A549 treated with dexamethasone at 1 μM for 4 hours (cell line): ENCODE data around the gene GALNT17. TPM values are rescaled to one million over a fixed set of nuclear protein-coding genes. Genes with fewer than 3 reads are reported as not detected.

Experiments
- total RNA-seq: library from RNA; stranded (reverse); fragments of 200-300 nt; extraction: Qiagen RNA extraction; gene quantifications from 5 replicates; pipeline ENCODE4 v1.2.3, GENCODE V29; 2022

GALNT17 gene
- total RNA-seq: not detected in 5 replicates

DNA sequence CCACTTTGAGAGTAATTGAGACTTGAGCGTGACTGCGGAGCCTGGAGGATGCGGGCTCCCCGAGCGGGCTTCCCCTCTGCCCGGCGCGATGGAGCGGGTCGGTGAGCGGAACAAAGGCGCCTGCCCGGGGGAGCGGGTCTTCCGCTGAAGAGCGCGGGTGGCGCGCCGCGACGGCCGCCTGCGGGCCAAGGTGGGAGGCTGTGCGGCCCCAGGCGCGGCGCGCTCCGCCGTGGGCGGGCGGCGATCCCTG lies at the start of gene GALNT17:
Gene GALNT17 (plus strand): TSS at position 18 of the 250 bp plus-strand sequence.

